SK-N-MC (cell line): ENCODE results near the gene OVOL2.

ENCODE experiments used
- DNase-seq: peaks from one replicate; pipeline ENCODE4 v3.0.0-alpha.2; 2011; ENCODE audit warnings: low read depth, low spot score
- H3K27ac ChIP-seq: fragments of 200-600 bp; sonication (generic); 2 replicates; pipeline ENCODE4 v1.5.1; 2016; ENCODE audit warnings: mixed run types
- H3K36me3 ChIP-seq: fragments of 200-600 bp; sonication (generic); 2 replicates; pipeline ENCODE4 v1.6.1; 2017; ENCODE audit warnings: antibody characterized with exemption, low read length, mixed read lengths; ENCODE audit not compliant: insufficient read depth
- H3K4me3 ChIP-seq: fragments of 200-600 bp; sonication (generic); 2 replicates; pipeline ENCODE4 v1.5.1; 2016
- H3K9ac ChIP-seq: fragments of 200-600 bp; sonication (generic); 2 replicates; pipeline ENCODE4 v1.8.0; 2017; ENCODE audit warnings: mixed run types, mixed read lengths; ENCODE audit not compliant: insufficient read length
- H3K9me3 ChIP-seq: fragments of 200-600 bp; sonication (generic); 2 replicates; pipeline ENCODE4 v1.6.1; 2017; ENCODE audit warnings: low read depth, mild to moderate bottlenecking, antibody characterized with exemption, low read length, moderate library complexity, mixed read lengths
- EZH2 ChIP-seq: fragments of 200-600 bp; sonication (generic); IDR thresholded peaks from one replicate; pipeline ENCODE4 v1.6.1; 2017; ENCODE audit warnings: antibody characterized with exemption
- FOXP2 ChIP-seq: optimal IDR thresholded peaks from 2 replicates; pipeline ENCODE3; 2011; ENCODE audit warnings: mild to moderate bottlenecking, moderate library complexity; ENCODE audit not compliant: insufficient read depth; ENCODE audit errors: extremely low read length, control extremely low read depth
- POLR2AphosphoS5 ChIP-seq: IDR thresholded peaks from 2 replicates; pipeline ENCODE4 v1.6.1; 2012; ENCODE audit warnings: mild to moderate bottlenecking, low read depth, low read length, borderline replicate concordance

OVOL2 gene

DNA sequence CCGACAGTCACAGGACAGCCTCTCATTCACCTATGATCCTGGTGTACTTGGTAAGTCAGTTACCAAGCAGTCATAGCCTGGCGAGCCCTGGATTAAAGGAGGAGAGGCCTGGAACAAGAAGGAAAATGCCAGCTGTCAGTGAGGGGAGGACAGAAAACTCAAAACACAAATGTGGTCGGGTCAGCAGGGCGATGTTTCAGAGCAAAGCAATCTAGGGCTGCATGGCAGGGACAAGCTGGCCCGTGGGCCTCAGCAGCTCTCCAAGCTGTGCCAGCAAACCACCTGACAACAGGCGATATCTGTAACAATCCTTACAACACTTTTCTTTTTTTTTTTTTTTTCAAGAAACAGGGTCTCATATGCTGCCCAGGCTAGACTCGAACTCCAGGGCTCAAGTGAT lies 48.6 kb downstream of the OVOL2 start:
- H3K36me3 ChIP-seq: no peaks in the 10 kb centered on the region
- H3K4me3 ChIP-seq: no peak overlapping the region
- no peak for DNase-seq
- H3K27ac ChIP-seq: no peak overlapping the region
- TF ChIP-seq EZH2 (no peak), POLR2AphosphoS5 (no peak), FOXP2 (no peak)
- no peak overlapping the region for H3K9ac ChIP-seq
- H3K9me3 ChIP-seq: no peaks in the 10 kb centered on the region

DNA sequence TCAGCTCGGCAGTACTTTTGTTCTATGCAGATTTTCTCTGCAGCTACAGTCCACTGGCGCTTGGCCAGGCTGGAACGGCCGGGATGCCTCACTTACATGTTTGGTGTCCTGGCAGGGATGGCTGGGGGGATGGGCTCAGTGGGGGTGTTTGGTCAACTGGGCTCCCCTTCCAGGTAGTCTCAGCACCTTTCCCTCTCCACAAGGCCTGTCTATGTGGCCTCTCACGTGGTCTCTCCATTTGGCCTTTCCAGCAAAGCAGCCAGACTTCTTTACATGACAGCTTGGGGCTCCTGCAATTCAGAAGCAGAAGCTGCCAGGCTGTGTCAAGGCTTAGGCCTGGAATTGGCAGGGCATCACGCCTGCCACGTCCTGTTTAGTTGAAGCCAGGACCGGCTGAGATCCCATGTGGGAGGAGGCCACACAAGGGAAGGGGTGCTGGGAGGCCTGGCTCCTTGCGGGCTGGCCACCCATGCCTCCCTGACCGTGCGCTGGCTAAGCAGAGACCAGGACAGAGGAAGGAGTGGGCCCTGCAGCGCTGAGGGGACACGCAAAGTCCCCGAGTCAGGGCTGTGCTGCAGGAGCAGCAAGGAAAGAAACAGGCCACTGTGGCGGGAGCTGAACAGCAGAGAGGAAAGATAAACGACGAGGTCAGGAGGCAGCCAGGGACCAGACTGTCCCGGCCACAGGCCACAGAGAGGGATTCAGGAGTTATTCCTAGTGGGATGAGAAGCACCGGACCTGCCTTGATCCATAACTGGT lies 50.0 kb downstream of the OVOL2 start:
- no peak for DNase-seq
- Histone ChIP-seq H3K9ac (no peak overlapping the region), H3K27ac (no peak overlapping the region), H3K4me3 (no peak overlapping the region), H3K9me3 (no peaks in the 10 kb centered on the region), H3K36me3 (no peaks in the 10 kb centered on the region)
- TF ChIP-seq FOXP2: no peak
- TF ChIP-seq EZH2: no peak
- TF ChIP-seq POLR2AphosphoS5: no peak

DNA sequence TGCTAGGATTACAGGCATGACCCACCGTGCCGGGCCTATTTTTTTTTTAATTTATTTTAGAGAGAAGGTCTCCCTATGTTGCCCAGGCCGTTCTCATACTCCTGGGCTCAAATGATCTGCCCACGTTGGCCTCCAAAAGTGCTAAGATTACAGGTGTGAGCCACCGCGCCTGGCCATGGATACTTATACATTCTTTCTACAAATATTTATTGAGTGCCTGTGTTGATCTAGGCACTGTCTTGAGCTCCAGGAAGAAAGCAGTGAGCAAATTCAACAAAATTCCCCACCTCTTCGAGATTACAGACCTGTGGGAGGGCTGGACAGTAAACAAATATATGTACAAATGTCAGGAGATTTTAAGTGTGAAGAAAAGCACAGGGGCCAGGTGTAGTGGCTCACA lies 51.0 kb downstream of the OVOL2 start:
- DNase-seq: no peak
- no peak overlapping the region for H3K27ac ChIP-seq
- no peak overlapping the region for H3K9ac ChIP-seq
- TF ChIP-seq EZH2 (no peak), POLR2AphosphoS5 (no peak)
- no peaks in the 10 kb centered on the region for H3K36me3 ChIP-seq
- no peak overlapping the region for H3K4me3 ChIP-seq
- no peaks in the 10 kb centered on the region for H3K9me3 ChIP-seq

DNA sequence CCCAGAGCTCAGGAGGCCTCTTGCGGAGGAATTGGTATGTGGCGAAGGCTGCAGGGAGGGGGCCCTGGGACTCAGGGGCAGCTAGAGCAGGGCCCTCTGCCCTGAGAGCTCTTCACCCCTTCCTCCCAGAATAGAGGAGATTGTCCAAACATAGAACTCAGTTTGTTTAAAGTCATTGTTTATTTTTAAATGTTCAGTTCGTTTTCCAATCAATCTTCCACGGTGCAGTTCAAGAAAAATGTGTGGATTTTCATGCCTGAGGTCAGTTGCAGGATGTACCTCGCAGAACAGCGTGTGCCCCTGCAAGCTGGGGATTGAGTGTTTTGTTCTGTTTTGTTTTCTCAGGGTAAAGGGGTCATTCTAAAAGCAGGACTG lies 51.7 kb downstream of the OVOL2 start:
- Histone ChIP-seq H3K4me3 (no peak overlapping the region), H3K9me3 (no peaks in the 10 kb centered on the region), H3K36me3 (no peaks in the 10 kb centered on the region), H3K9ac (no peak overlapping the region), H3K27ac (no peak overlapping the region)
- DNase-seq: no peak
- TF ChIP-seq FOXP2 (no peak), POLR2AphosphoS5 (no peak), EZH2 (no peak)

DNA sequence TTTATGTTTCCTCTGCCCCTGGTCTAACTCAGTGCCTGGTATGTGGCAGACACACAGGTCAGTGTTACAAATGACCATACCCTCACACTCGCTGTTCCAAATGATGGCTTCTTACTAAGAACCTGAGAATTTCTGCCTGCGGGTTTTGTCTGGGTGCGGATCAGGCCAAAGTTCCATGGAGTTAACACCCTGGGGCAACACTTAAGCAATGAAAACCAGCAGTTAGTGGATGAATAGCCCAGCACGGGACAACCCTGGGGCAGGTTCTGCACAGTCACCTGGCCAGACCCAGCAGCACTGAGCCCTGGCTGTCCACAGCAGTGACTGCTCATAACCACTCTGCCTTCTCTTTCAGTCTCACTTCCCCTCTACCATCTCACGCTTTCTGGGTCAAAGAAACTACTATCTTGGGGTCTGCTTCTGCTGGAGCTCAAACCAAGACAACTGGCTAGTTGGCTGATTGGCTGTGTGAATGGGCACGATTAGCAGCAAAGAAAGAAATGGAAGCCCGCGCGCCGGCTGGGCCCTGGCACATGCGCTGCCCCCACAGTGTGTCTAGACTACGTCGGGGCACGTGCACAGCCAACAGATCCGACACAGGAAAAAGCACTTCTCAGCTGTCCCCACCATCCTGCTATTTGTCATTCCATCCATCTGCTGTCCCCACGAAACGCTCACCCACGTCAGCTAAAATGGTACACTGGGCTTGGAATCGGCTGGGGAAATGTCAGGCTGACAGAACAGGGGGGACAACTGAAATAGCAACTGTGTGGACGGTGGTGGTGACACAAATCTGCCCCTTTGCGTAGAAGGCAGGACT lies 52.3 kb downstream of the OVOL2 start:
- TF ChIP-seq POLR2AphosphoS5 (no peak), FOXP2 (no peak), EZH2 (no peak)
- H3K27ac ChIP-seq: no peak overlapping the region
- no peak overlapping the region for H3K4me3 ChIP-seq
- no peaks in the 10 kb centered on the region for H3K9me3 ChIP-seq
- H3K9ac ChIP-seq: no peak overlapping the region
- no peaks in the 10 kb centered on the region for H3K36me3 ChIP-seq
- DNase-seq: no peak

DNA sequence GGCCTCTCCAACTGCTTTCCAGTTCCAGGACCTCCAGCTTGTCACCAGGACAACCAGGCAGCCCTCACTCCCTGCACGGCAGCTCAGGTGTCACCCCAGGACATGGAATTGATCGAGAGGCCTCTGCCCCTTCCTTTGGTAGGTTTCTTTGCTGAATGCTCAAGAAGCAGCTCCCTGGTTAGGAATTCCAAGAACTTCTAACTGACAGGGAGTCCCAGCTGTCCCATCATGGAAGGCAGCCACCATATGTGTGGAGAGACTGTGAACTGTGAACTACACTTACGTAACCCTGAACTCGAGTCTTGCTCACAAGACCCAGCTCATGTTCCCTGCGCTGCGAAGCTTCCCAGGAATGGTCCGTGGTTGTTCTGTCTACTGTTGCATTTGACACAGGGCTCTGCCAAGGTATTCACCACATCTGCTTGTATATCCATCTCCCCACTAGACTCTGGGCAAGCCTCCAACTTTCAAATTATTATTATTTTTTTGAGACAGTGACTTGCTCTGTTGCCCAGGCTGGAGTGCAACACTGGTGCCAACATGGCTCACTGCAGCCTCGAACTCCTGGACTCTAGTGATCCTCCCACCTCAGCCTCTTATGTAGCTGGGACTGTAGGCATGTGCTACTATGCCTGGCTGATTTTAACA lies 53.2 kb downstream of the OVOL2 start:
- no peak for DNase-seq
- Histone ChIP-seq H3K27ac (no peak overlapping the region), H3K9me3 (no peaks in the 10 kb centered on the region), H3K4me3 (no peak overlapping the region), H3K36me3 (no peaks in the 10 kb centered on the region), H3K9ac (no peak overlapping the region)
- TF ChIP-seq POLR2AphosphoS5 (no peak), FOXP2 (no peak), EZH2 (no peak)

DNA sequence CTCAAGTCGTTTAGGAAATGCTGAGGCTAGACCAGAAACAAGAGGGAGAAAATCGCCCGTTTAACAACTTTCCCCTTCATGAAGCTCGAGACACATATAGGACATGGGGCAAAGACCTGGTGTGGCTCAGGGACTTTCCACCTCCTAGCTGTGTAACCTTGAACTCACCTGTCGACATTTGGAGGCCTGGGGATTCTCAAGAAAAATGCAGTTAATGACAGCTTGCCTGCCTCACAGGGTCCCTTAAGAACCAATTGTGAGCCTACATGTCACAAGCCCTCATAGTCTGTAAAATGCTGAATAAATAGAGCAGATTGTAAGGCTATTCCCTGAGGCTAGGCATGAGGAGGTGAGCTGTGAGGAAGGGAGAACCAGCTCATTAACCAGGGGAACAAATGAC lies 53.8 kb downstream of the OVOL2 start:
- no peak overlapping the region for H3K27ac ChIP-seq
- no peak for DNase-seq
- no peaks in the 10 kb centered on the region for H3K36me3 ChIP-seq
- H3K9ac ChIP-seq: no peak overlapping the region
- TF ChIP-seq EZH2 (no peak), FOXP2 (no peak), POLR2AphosphoS5 (no peak)
- H3K9me3 ChIP-seq: no peaks in the 10 kb centered on the region
- no peak overlapping the region for H3K4me3 ChIP-seq

DNA sequence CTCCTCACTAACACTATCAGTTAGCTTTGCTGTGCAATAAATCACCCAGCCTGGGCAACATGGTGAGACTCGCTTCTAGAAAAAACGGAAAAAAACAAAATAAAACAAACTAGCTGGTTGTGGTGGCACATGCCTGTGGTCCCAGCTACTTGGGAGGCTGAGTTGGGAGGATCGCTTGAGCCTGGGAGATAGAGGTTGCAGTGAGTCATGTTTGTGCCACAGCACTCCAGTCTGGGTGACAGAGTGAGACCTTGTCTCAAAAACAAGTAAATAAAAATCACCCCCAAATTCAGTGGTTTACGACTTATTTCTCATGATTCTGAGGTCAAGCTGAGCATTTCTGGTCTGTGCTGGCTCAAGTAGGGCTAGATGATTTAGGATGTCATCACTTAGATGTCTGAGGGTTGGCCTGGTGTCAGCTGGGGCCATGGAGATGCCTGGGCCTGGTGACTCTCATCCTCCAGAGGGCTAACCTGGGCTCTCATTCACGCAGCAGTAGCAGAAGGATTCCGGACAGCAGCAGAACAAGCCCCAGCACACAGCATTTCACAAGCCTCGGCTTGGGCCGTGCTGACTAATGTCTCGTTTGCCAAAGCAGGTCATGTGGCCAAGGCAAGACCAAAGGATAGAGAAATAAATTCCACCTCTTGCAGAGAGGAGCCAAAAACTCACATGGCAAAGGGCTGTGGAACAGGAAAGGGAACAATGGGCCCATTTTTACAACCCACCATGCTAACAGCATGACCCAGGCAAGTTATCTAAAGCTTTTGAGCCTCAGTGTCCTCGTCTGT lies 56.4 kb downstream of the OVOL2 start:
- H3K9ac ChIP-seq: no peak overlapping the region
- no peaks in the 10 kb centered on the region for H3K36me3 ChIP-seq
- TF ChIP-seq POLR2AphosphoS5: no peak
- H3K27ac ChIP-seq: no peak overlapping the region
- H3K4me3 ChIP-seq: no peak overlapping the region
- no peaks in the 10 kb centered on the region for H3K9me3 ChIP-seq
- DNase-seq: no peak
